Measurements from ENCODE around the gene CCDC63. TPM values are rescaled to one million over a fixed set of nuclear protein-coding genes. Genes with fewer than 3 reads are reported as not detected.

CCDC63 gene
- total and polyA plus RNA-seq, 3 experiments from 2014 or later = not detected

DNA sequence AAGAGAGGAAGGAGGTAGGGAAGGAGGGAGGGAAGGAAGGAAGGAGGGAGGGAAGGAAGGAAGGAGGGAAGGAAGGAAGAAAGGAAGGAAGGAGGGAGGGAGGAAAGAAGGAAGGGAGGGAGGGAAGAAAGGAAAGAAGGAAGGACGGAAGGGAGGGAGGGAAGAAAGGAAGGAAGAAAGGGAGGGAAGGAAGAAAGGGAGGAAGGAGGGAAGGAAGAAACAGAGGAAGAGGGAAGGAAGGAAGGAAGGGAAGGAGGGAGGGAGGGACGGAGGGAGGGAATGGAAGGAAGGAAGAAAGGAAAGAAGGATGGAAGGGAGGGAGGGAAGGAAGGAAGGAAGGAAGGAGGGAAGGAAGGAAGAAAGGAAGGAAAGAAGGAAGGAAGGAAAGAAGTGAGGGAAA is 22.4 kb upstream of the CCDC63 start:
- H3K27ac ChIP-seq (ENCODE audit: low read depth, low read length) = no peak overlapping the region
- H3K27ac Mint-ChIP-seq = no peak overlapping the region
- peaks cover 3 to 7% (median 6%) of the 10 kb centered on the region in 3 donors for H3K4me1 Mint-ChIP-seq
- H3K27me3 ChIP-seq (ENCODE audit: insufficient read depth, low read length, poor library complexity, severe bottlenecking) = no peaks in the 10 kb centered on the region
- CTCF ChIA-PET = no interaction called here
- H3K4me3 ChIP-seq (ENCODE audit: low read length) = no peak overlapping the region
- POLR2A ChIA-PET = no interaction called here
- no peaks in the 10 kb centered on the region for H3K36me3 Mint-ChIP-seq
- DNase-seq = no peak
- no peak overlapping the region for H3K4me3 Mint-ChIP-seq
- H3K4me1 ChIP-seq (ENCODE audit: insufficient read depth, low read length) = peaks cover 4% of the 10 kb centered on the region
- H3K9me3 Mint-ChIP-seq = no peaks in the 10 kb centered on the region
- no peaks in the 10 kb centered on the region for H3K36me3 ChIP-seq (ENCODE audit: insufficient read depth, low read length)
- H3K9me3 ChIP-seq (ENCODE audit: low read length) = no peaks in the 10 kb centered on the region
- peaks cover 12 to 26% of the 10 kb centered on the region in 2 donors for H3K27me3 Mint-ChIP-seq

- H3K9me3 Mint-ChIP-seq = no peaks in the 10 kb centered on the region
- H3K4me3 Mint-ChIP-seq = no peak overlapping the region
- H3K27ac Mint-ChIP-seq = peak overlapping the region in 2 of 8 donors; percentile 36 to 60
- POLR2A ChIA-PET = no interaction called here
- Histone ChIP-seq H3K27me3 (ENCODE audit: insufficient read depth, low read length, poor library complexity, severe bottlenecking) (no peaks in the 10 kb centered on the region), H3K9me3 (ENCODE audit: low read length) (no peaks in the 10 kb centered on the region), H3K27ac (ENCODE audit: low read depth, low read length) (no peak overlapping the region), H3K36me3 (ENCODE audit: insufficient read depth, low read length) (no peaks in the 10 kb centered on the region), H3K4me3 (ENCODE audit: low read length) (no peak overlapping the region), H3K4me1 (ENCODE audit: insufficient read depth, low read length) (peaks cover 4% of the 10 kb centered on the region)
- H3K4me1 Mint-ChIP-seq = peaks cover 3 to 7% (median 6%) of the 10 kb centered on the region in 3 donors
- no peaks in the 10 kb centered on the region for H3K36me3 Mint-ChIP-seq
- DNase-seq = no peak
- H3K27me3 Mint-ChIP-seq = peaks cover 12 to 28% of the 10 kb centered on the region in 2 donors
- CTCF ChIA-PET = no interaction called here
These were observed 21.3 kb upstream of the CCDC63 start for GRCh38 chr12:110825530-110825929.

DNA sequence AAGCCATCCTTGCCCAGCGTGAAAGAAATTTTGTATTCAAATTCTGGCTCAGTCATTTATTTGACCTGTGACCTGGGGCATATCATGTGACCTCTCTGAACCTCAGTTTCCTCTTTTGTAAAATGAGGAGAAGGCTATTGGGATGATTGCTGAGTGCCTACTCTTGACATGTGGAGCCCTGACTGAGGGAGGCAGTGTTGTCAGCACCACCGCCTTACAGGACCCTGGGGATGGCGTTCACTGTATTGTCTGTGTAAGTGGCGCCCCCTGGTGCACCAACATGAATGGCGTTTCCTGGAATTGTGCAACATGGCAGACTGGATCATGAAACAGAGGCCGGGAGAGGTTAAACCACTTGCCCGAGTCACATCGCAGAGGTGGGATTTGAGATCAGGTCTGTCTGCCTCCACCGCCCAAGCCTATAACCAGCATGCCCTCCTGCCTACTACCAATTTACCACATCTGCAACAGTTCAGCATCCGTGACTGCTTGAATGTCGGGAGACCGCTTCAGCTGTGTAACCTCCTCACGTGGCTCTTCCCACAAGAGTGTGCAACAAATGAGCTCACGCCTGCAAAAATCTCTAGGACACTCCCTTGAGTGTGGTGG is 20.1 kb upstream of the CCDC63 start:
- Mint-ChIP-seq H3K9me3 (no peaks in the 10 kb centered on the region), H3K4me1 (peaks cover 3 to 7% (median 6%) of the 10 kb centered on the region in 3 donors), H3K27me3 (peaks cover 11 to 32% of the 10 kb centered on the region in 2 donors), H3K4me3 (peak overlapping the region in 6 of 7 donors; percentile 27 to 74 (median 63)), H3K27ac (peak overlapping the region in 1 of 8 donors; percentile 53), H3K36me3 (no peaks in the 10 kb centered on the region)
- Histone ChIP-seq H3K36me3 (ENCODE audit: insufficient read depth, low read length) (no peaks in the 10 kb centered on the region), H3K27ac (ENCODE audit: low read depth, low read length) (no peak overlapping the region), H3K4me1 (ENCODE audit: insufficient read depth, low read length) (peaks cover 4% of the 10 kb centered on the region), H3K4me3 (ENCODE audit: low read length) (no peak overlapping the region), H3K9me3 (ENCODE audit: low read length) (no peaks in the 10 kb centered on the region), H3K27me3 (ENCODE audit: insufficient read depth, low read length, poor library complexity, severe bottlenecking) (no peaks in the 10 kb centered on the region)
- peak; percentile 59 to 81 (median 59) for DNase-seq
- CTCF ChIA-PET = interaction anchor here (0.6 to 1.3 kb wide), 2 partner anchors 87 to 376 kb away, joined by 3 read pairs; partner anchors contain the start of gene ARPC3
- POLR2A ChIA-PET = no interaction called here

DNA sequence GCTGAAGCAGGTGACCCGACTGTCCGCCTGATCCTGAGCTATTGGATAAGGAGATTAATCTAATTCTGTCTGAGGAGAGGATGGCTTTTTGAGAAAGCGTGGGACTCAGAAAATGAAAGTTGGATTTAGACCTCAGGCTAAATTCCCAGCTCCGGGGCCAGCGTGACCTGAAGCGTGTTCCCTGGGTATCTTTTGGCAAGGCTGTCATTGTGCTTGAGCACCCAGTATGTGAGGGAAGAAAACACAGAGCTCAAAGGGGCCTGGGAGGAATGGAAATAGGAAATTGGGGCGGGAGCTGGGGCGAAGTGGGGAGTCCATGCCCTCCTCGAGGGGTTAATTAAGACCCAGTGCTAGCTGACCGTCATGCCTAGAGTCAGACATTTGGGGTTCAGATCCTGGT is 17.5 kb upstream of the CCDC63 start:
- H3K9me3 Mint-ChIP-seq = no peaks in the 10 kb centered on the region
- Histone ChIP-seq H3K4me3 (ENCODE audit: low read length) (no peak overlapping the region), H3K4me1 (ENCODE audit: insufficient read depth, low read length) (peaks cover 4% of the 10 kb centered on the region), H3K27me3 (ENCODE audit: insufficient read depth, low read length, poor library complexity, severe bottlenecking) (no peaks in the 10 kb centered on the region), H3K27ac (ENCODE audit: low read depth, low read length) (no peak overlapping the region), H3K36me3 (ENCODE audit: insufficient read depth, low read length) (no peaks in the 10 kb centered on the region), H3K9me3 (ENCODE audit: low read length) (no peaks in the 10 kb centered on the region)
- CTCF ChIA-PET = no interaction called here
- H3K4me1 Mint-ChIP-seq = peaks cover 3 to 7% (median 6%) of the 10 kb centered on the region in 3 donors
- POLR2A ChIA-PET = no interaction called here
- no peak overlapping the region for H3K4me3 Mint-ChIP-seq
- no peak for DNase-seq
- no peaks in the 10 kb centered on the region for H3K36me3 Mint-ChIP-seq
- H3K27me3 Mint-ChIP-seq = peaks cover 12 to 28% of the 10 kb centered on the region in 2 donors
- H3K27ac Mint-ChIP-seq = no peak overlapping the region

DNA sequence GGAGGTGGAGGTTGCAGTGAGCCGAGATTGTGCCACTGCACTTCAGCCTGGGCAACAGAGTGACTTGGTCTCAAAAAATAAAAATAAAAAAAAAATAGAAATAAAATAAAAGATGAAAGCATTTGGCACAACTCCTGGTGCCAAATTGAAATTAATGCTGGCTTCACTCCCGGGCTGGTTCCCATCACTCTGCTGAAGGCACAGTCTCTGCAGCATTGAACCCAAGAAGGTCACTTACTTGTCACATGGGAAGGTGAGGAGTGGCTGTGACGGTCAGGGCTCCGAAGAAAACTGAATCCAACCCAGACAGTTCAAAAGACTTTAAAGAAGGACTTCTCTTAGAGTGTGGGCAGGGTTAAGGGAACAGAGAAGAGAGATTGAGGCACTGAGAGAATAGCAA is 10.5 kb upstream of the CCDC63 start:
- ChIA-PET CTCF (no interaction called here), POLR2A (no interaction called here)
- Histone ChIP-seq H3K27ac (ENCODE audit: low read depth, low read length) (no peak overlapping the region), H3K4me1 (ENCODE audit: insufficient read depth, low read length) (no peaks in the 10 kb centered on the region), H3K27me3 (ENCODE audit: insufficient read depth, low read length, poor library complexity, severe bottlenecking) (no peaks in the 10 kb centered on the region), H3K4me3 (ENCODE audit: low read length) (no peak overlapping the region), H3K9me3 (ENCODE audit: low read length) (no peaks in the 10 kb centered on the region), H3K36me3 (ENCODE audit: insufficient read depth, low read length) (no peaks in the 10 kb centered on the region)
- no peak for DNase-seq
- no peak overlapping the region for H3K27ac Mint-ChIP-seq
- H3K9me3 Mint-ChIP-seq = no peaks in the 10 kb centered on the region
- no peaks in the 10 kb centered on the region for H3K36me3 Mint-ChIP-seq
- no peaks in the 10 kb centered on the region for H3K4me1 Mint-ChIP-seq
- no peak overlapping the region for H3K4me3 Mint-ChIP-seq
- H3K27me3 Mint-ChIP-seq = peaks cover 3 to 14% of the 10 kb centered on the region in 2 donors

GRCh38 chr12:110841007-110841406 is 5.8 kb upstream of the CCDC63 start:
- H3K4me1 ChIP-seq (ENCODE audit: insufficient read depth, low read length) = no peaks in the 10 kb centered on the region
- Mint-ChIP-seq H3K9me3 (no peaks in the 10 kb centered on the region), H3K27me3 (peaks cover 24 to 32% of the 10 kb centered on the region in 2 donors), H3K27ac (no peak overlapping the region), H3K4me1 (no peaks in the 10 kb centered on the region), H3K36me3 (no peaks in the 10 kb centered on the region), H3K4me3 (no peak overlapping the region)
- no peak overlapping the region for H3K27ac ChIP-seq (ENCODE audit: low read depth, low read length)
- no peak for DNase-seq
- H3K4me3 ChIP-seq (ENCODE audit: low read length) = no peak overlapping the region
- H3K9me3 ChIP-seq (ENCODE audit: low read length) = no peaks in the 10 kb centered on the region
- H3K27me3 ChIP-seq (ENCODE audit: insufficient read depth, low read length, poor library complexity, severe bottlenecking) = no peaks in the 10 kb centered on the region
- ChIA-PET POLR2A (no interaction called here), CTCF (interaction anchor here (1.1 kb wide), 1 partner anchor 12 kb away, joined by 3 read pairs; no protein-coding TSS in a partner anchor)
- H3K36me3 ChIP-seq (ENCODE audit: insufficient read depth, low read length) = no peaks in the 10 kb centered on the region

GRCh38 chr12:110844131-110844530 is 2.7 kb upstream of the CCDC63 start:
- Mint-ChIP-seq H3K4me1 (peaks cover 0 to 8% (median 4%) of the 10 kb centered on the region in 3 donors), H3K36me3 (no peaks in the 10 kb centered on the region), H3K27me3 (peaks cover 37 to 58% of the 10 kb centered on the region in 2 donors), H3K9me3 (no peaks in the 10 kb centered on the region), H3K27ac (no peak overlapping the region), H3K4me3 (no peak overlapping the region)
- Histone ChIP-seq H3K4me3 (ENCODE audit: low read length) (no peak overlapping the region), H3K4me1 (ENCODE audit: insufficient read depth, low read length) (no peaks in the 10 kb centered on the region), H3K9me3 (ENCODE audit: low read length) (no peaks in the 10 kb centered on the region), H3K36me3 (ENCODE audit: insufficient read depth, low read length) (no peaks in the 10 kb centered on the region), H3K27me3 (ENCODE audit: insufficient read depth, low read length, poor library complexity, severe bottlenecking) (peaks cover 3% of the 10 kb centered on the region), H3K27ac (ENCODE audit: low read depth, low read length) (no peak overlapping the region)
- CTCF ChIA-PET = no interaction called here
- no peak for DNase-seq
- POLR2A ChIA-PET = no interaction called here

- Histone ChIP-seq H3K4me3 (ENCODE audit: low read length) (no peak overlapping the region), H3K27me3 (ENCODE audit: insufficient read depth, low read length, poor library complexity, severe bottlenecking) (peaks cover 3% of the 10 kb centered on the region), H3K9me3 (ENCODE audit: low read length) (no peaks in the 10 kb centered on the region), H3K36me3 (ENCODE audit: insufficient read depth, low read length) (no peaks in the 10 kb centered on the region), H3K4me1 (ENCODE audit: insufficient read depth, low read length) (no peaks in the 10 kb centered on the region), H3K27ac (ENCODE audit: low read depth, low read length) (no peak overlapping the region)
- POLR2A ChIA-PET = no interaction called here
- Mint-ChIP-seq H3K27me3 (peaks cover 37 to 56% of the 10 kb centered on the region in 2 donors), H3K9me3 (no peaks in the 10 kb centered on the region), H3K4me3 (no peak overlapping the region), H3K4me1 (peaks cover 0 to 8% (median 4%) of the 10 kb centered on the region in 3 donors), H3K36me3 (no peaks in the 10 kb centered on the region), H3K27ac (no peak overlapping the region)
- CTCF ChIA-PET = interaction anchor here (0.6 kb wide), 1 partner anchor 425 kb away, joined by 3 read pairs; no protein-coding TSS in a partner anchor
- DNase-seq = no peak
These were observed 2.0 kb upstream of the CCDC63 start for GRCh38 chr12:110844551-110845338.
